Measurements from ENCODE around the gene PDLIM3.
A peak's percentile ranks its signal among the peaks of the same experiment; 100 is the strongest.
"Not testable (repeated sequence)": the region's sequence is repeated elsewhere in the genome, so short reads cannot be mapped to it uniquely, and the experiment has no call there.

PDLIM3 gene

DNA sequence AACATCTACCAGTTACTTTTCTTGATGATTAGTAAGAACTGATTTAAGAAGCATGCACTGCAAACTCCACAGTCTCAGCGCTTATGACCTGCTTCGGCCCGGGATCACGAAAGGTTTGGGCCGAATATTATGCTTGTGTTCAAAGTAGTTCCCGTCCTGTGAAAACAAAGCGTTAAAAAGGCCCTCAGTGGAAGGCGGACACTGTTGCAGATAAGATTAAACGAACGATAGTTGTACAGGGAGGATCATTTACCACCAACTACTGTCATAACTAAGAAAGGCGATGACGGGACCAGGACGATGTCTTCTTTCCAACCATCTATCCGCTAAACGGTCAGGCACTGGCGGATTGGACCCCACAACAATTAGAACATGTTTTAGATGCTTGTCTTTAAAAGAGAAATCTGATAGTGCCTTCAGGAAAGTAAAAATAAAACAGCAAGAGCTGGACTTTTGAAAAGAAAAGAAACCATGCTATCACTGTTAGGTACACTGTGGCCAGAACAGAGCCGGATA, 21.1 kb downstream of the PDLIM3 start:
- H3K36me3 Mint-ChIP-seq = no peaks in the 10 kb centered on the region
- H3K27ac Mint-ChIP-seq = no peak overlapping the region
- no peak for ATAC-seq
- peaks cover 11% of the 10 kb centered on the region for H3K4me1 Mint-ChIP-seq
- no peak overlapping the region for H3K4me3 Mint-ChIP-seq
- peaks cover 34% of the 10 kb centered on the region for H3K27me3 Mint-ChIP-seq
- no peaks in the 10 kb centered on the region for H3K9me3 Mint-ChIP-seq

DNA sequence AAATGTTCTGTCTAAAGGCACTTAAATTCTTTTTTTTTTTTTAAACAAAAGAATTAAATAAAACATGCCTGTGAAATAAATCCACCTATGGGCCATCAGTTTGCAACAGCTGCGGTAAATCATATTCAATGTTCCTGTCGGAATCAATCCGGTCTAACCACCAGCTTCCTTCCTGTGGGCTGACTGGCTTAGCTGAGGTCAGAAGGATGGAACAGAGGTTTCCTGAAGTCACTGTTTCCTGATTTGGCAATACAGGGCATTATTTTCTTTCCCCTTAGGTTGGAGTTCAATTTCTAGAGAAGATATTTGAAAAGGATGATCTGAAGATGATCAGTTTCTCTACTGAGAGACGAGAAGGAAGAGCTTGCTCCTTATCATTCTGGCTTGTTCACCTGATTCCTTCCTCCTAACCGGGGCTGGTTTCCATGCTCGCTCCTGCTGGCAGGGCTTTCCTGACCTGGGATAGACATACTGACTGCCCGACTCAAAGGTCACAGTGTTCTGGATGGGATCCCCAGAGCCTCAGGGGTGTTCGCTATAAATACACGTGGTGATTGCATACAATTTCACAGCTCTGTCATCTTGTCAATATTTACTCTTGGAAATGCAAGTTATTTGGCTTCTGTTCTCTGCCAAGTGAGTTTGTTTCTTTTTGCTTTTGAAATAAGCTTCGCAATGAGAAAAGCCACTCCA, 21.7 kb downstream of the PDLIM3 start:
- H3K27me3 Mint-ChIP-seq = peaks cover 35% of the 10 kb centered on the region
- no peak for ATAC-seq
- peaks cover 11% of the 10 kb centered on the region for H3K4me1 Mint-ChIP-seq
- H3K9me3 Mint-ChIP-seq = no peaks in the 10 kb centered on the region
- no peak overlapping the region for H3K27ac Mint-ChIP-seq
- H3K36me3 Mint-ChIP-seq = no peaks in the 10 kb centered on the region
- no peak overlapping the region for H3K4me3 Mint-ChIP-seq

DNA sequence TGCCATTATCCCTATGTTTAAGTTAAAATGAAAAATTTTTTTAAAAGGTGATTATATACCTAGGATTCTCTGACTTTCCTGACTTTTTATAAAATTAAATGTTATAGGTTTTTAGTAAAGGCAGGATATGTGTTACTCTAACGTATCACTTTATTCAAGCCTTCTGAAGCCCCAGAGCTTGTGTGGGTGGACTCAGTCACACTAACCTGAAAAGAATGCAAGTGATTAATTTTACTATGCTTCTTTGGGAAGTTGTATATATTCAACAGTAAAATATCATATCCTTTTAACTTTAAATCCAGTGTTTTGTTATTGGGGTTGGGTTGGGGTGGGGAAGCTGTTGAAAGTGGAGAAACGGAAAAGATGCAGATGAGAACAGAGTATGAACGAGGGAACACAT, 22.8 kb downstream of the PDLIM3 start:
- Mint-ChIP-seq H3K9me3 (no peaks in the 10 kb centered on the region), H3K4me3 (no peak overlapping the region), H3K27ac (no peak overlapping the region), H3K27me3 (peaks cover 42% of the 10 kb centered on the region), H3K4me1 (peaks cover 11% of the 10 kb centered on the region), H3K36me3 (no peaks in the 10 kb centered on the region)
- no peak for ATAC-seq

DNA sequence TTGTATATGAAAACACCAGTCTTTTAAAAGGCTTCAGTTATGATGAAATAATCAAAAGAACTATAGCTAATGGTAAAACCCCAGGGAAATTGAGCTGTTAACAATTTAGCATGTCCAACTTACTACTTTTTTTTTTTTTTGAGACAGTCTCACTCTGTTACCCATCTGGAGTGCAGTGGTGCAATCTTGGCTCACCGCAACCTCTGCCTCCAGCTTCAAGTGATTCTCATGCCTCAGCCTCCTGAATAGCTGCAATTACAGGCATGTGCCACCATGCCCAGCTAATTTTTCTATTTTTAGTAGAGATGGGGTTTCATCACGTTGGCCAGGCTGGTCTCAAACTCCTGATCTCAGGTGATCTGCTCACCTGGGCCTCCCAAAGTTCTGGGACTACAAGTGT, 24.1 kb downstream of the PDLIM3 start:
- H3K36me3 Mint-ChIP-seq, H3K9me3 Mint-ChIP-seq, H3K4me3 Mint-ChIP-seq, ATAC-seq, H3K27ac Mint-ChIP-seq: not testable (repeated sequence)
- H3K4me1 Mint-ChIP-seq = peaks cover 11% of the 10 kb centered on the region
- H3K27me3 Mint-ChIP-seq = peaks cover 47% of the 10 kb centered on the region

DNA sequence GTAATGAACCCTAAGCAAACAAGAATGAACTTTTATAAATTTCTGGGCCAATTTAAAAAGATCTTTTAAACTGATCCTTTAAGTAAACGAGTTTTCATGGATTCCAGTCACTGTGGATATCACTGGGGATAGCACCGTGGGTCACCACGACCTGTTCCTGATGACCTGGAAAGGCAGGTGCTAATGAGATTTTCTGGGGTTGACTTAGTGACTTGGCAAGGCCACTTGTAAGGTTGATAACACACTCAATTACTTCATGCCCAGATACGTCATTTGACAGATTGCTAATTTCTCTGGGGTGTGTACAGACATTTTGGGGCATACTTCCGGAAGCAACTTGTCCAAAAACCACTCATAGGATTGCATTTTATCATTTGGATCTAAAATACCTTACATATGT, 24.5 kb downstream of the PDLIM3 start:
- Mint-ChIP-seq H3K4me3 (no peak overlapping the region), H3K27me3 (peaks cover 52% of the 10 kb centered on the region), H3K27ac (no peak overlapping the region), H3K36me3 (no peaks in the 10 kb centered on the region), H3K4me1 (peaks cover 11% of the 10 kb centered on the region), H3K9me3 (no peaks in the 10 kb centered on the region)
- ATAC-seq = no peak

DNA sequence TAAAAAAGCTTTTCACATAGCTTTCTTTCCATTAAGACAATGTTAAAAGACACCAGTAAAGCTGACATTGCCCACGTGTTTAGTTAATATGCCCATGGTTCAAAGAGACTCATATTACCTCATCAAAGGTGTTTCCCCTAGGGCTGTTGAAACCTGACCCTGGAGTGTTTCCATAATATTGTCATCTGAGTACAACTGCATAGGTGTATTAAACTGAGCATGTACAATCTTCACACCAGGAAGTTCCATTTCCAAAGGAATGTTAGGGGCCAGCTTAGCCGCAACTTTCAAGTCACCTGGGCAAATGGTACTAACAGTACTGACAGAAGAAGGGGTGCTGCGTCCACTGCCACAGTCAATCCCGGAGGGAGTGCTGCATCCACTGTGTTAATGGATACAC, 27.1 kb downstream of the PDLIM3 start:
- Mint-ChIP-seq H3K27ac (no peak overlapping the region), H3K4me1 (peaks cover 3% of the 10 kb centered on the region), H3K27me3 (peaks cover 57% of the 10 kb centered on the region), H3K9me3 (no peaks in the 10 kb centered on the region), H3K36me3 (no peaks in the 10 kb centered on the region), H3K4me3 (no peak overlapping the region)
- no peak for ATAC-seq

DNA sequence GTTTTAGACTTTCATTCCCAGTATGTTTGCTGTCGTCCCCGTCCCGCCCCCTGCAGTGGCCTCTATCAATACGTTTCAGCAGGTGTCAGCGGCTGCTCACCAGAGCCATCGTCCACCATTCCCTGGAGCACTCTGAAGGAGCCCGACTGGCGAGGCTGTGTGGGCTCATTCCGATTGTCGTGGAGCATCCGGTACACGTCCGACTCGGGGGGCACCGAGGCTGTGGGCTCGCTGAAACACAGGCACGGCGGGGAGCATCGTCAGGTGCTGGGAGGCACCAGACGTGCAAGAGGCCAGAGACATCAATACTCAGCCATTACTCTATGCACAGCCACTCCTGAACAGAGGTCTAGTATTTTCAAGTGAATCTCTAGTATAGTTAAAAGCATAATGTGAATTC, 28.9 kb downstream of the PDLIM3 start:
- ATAC-seq = no peak
- H3K27ac Mint-ChIP-seq = no peak overlapping the region

DNA sequence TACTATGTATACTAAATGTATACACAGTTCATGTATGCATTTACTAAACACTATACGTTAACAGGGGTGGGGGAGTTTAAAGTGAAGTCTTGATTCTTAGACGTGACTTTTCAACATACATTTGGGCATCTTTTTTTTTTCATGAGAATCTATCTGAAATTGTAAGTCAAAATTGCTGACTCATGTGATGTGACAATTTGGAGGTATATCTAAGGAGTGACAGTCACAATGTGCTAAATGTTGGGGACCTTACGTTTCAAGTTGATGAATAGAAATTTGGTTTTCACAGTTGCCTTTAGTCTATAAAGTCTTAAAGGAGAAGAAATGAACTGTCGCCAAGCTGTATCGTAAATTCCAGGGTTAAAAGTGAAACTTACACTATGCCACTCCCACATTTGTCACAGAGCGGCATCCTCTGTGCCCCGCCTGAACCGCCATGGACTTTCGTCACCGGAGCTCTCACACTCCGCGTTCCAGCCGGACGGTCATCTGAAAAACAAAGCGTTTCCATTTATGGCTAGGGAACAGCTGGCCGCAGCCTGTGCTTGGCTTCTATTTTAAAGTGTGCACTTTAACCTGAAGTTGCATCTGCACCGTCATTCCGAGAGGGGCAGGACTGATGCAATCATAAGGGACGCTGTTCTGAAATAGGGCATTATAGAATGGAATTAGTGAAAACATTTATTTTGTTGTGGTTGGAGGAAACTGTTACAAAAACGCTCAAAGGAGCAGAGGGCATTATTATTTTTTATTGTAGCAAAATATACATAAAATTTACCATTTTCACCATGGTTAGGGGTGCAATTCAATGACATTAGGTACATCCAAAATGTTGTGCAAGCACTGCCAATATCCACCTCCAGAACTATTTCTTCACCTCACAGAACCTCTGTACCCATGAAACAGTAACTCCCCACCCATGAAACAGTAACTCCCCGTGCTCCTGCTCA, 30.9 kb downstream of the PDLIM3 start:
- no peak overlapping the region for H3K4me3 Mint-ChIP-seq
- H3K4me1 Mint-ChIP-seq = no peaks in the 10 kb centered on the region
- peaks cover 9% of the 10 kb centered on the region for H3K9me3 Mint-ChIP-seq
- peaks cover 63% of the 10 kb centered on the region for H3K27me3 Mint-ChIP-seq
- ATAC-seq = no peak
- peaks cover 7% of the 10 kb centered on the region for H3K36me3 Mint-ChIP-seq
- H3K27ac Mint-ChIP-seq = no peak overlapping the region

More for the DNA sequence above, 28.9 kb downstream of the PDLIM3 start:
- Mint-ChIP-seq H3K36me3 (no peaks in the 10 kb centered on the region), H3K4me1 (no peaks in the 10 kb centered on the region), H3K27me3 (peaks cover 51% of the 10 kb centered on the region), H3K4me3 (no peak overlapping the region), H3K9me3 (no peaks in the 10 kb centered on the region)

DNA sequence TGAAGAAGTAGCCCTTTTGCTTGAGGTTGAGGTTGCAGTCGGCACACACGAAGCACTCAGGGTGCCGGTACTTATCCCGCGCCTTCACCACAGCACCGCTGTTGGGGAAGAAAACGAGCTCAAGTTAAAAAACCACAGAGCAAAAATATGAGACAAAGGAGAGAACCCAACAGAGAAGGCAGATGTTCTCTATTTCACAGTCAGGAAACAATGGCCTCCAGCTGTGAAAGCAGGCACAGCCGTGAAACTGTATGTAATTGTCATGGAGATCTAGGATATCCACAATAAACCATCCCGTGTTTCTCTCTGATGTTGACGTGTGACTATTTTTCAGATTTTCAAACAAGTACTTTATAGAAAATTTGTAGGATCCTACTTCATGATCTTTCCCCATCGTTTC, 32.9 kb downstream of the PDLIM3 start:
- no peak overlapping the region for H3K4me3 Mint-ChIP-seq
- no peak for ATAC-seq
- no peaks in the 10 kb centered on the region for H3K4me1 Mint-ChIP-seq
- H3K9me3 Mint-ChIP-seq = peaks cover 9% of the 10 kb centered on the region
- peaks cover 55% of the 10 kb centered on the region for H3K27me3 Mint-ChIP-seq
- no peak overlapping the region for H3K27ac Mint-ChIP-seq
- peaks cover 7% of the 10 kb centered on the region for H3K36me3 Mint-ChIP-seq

DNA sequence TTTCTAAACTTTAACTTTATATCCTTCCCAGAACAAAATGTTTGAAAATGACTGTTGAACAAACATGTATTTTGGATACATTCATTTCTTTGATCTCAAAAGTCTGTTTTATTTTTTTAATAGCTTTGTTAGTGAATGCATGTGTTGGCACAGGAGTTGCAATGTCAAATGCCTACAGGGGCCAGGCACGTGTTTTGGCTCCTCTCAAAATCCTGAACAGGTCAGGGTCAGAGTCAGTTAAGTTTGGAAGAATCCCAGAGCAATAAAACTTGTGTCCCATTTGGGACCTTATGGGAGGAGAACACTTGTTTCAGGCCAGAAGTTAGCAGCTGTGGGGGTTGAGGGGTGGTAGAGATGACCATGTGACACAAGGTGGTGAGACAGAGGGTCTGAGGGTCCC, 34.7 kb downstream of the PDLIM3 start:
- H3K27me3 Mint-ChIP-seq = peaks cover 48% of the 10 kb centered on the region
- no peak overlapping the region for H3K4me3 Mint-ChIP-seq
- ATAC-seq = no peak
- H3K9me3 Mint-ChIP-seq = peaks cover 9% of the 10 kb centered on the region
- no peaks in the 10 kb centered on the region for H3K4me1 Mint-ChIP-seq
- H3K27ac Mint-ChIP-seq = no peak overlapping the region
- peaks cover 7% of the 10 kb centered on the region for H3K36me3 Mint-ChIP-seq

DNA sequence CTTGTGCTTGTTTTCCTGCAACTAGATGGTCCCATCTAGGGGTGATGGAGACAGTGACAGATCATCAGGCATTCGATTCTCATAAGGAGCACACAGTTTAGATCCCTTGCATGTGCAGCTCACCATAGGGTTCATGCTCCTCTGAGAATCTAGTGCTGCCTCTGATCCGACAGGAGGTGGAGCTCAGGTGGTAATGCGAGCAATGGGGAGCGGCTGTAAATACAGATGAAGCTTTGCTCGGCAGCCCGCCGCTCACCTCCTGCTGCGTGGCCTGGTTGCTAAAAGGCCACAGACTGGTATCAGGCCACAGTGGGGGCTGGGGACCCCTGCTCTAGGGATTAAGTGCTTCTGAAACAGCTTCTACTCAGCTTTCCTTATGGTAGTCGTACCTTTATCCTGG, 35.3 kb downstream of the PDLIM3 start:
- Mint-ChIP-seq H3K4me3 (no peak overlapping the region), H3K27ac (no peak overlapping the region), H3K27me3 (peaks cover 45% of the 10 kb centered on the region), H3K9me3 (peaks cover 9% of the 10 kb centered on the region), H3K36me3 (peaks cover 7% of the 10 kb centered on the region), H3K4me1 (no peaks in the 10 kb centered on the region)
- ATAC-seq = no peak

DNA sequence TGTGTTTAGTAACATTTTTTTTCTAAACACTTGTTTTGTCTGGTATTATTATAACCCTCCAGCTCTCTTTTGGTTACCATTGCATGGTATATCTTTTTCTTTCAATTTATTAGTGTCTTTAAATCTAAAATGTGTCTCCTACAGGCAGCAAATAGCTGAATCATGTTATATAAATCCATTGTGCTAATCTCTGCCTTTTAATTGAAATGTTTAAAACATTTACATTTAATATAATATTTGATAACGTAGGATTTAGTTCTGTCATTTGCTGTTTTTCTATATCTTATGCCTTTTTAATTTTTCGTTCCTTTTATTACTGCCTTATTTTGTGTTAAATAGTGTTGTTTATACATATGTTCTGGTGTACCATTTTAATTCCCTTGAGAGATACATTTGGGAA, 46.7 kb downstream of the PDLIM3 start:
- no peak for ATAC-seq
- Mint-ChIP-seq H3K27me3 (peaks cover 42% of the 10 kb centered on the region), H3K9me3 (peaks cover 16% of the 10 kb centered on the region), H3K36me3 (peaks cover 12% of the 10 kb centered on the region), H3K4me3 (no peak overlapping the region), H3K27ac (no peak overlapping the region), H3K4me1 (no peaks in the 10 kb centered on the region)

DNA sequence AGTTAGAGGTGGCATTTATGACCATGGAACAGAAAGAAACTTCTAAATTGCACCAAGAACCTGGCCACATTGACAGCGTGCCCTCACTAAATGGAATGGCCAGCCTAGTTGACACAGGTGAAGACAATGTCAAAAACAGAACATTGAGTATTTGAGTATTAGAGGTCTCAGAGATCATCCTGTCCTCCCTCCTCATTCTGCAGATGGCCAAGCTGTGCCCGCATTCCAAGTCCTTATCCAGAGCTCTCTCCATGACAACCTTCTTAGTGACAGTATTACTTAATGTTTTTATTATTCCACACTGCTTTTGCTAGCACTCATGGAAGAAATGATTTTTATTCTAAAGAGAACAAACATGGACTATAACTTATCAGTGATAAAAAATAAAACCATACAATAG, 53.9 kb downstream of the PDLIM3 start:
- Mint-ChIP-seq H3K36me3 (no peaks in the 10 kb centered on the region), H3K9me3 (no peaks in the 10 kb centered on the region), H3K4me3 (no peak overlapping the region), H3K27ac (no peak overlapping the region), H3K4me1 (peaks cover 10% of the 10 kb centered on the region), H3K27me3 (peaks cover 54% of the 10 kb centered on the region)
- ATAC-seq = no peak

DNA sequence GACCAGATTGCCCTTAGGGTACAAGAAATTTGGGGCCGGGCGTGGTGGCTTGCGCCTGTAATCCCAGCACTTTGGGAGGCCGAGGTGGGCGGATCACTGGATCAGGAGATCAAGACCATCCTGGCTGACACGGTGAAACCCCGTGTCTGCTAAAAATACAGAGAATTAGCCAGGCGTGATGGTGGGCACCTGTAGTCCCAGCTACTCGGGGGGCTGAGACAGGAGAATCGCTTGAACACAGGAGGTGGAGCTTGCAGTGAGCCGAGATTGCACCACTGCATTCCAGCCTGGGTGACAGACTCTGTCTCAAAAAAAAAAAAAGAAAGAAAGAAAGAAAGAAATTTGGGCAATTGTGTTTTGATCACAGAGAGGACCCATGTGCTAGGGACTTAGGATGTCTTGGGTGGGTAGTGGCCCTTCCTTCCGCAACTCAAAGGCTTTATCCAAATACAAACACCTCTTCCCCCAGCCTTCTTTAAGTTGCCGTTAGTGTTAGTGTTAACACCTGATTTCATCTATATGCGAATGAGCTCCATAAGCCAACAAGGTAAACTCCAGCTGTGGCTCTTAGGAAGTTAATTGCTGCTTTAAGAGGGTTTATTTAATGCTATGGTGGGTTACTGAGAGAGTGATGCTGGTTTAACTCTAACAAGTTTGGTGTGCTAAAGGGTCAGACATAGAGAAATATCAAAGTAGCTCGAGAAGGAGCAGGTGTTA, 55.1 kb downstream of the PDLIM3 start:
- no peaks in the 10 kb centered on the region for H3K36me3 Mint-ChIP-seq
- no peak overlapping the region for H3K27ac Mint-ChIP-seq
- peaks cover 47% of the 10 kb centered on the region for H3K27me3 Mint-ChIP-seq
- ATAC-seq = no peak
- H3K4me3 Mint-ChIP-seq = no peak overlapping the region
- no peaks in the 10 kb centered on the region for H3K9me3 Mint-ChIP-seq
- peaks cover 10% of the 10 kb centered on the region for H3K4me1 Mint-ChIP-seq

DNA sequence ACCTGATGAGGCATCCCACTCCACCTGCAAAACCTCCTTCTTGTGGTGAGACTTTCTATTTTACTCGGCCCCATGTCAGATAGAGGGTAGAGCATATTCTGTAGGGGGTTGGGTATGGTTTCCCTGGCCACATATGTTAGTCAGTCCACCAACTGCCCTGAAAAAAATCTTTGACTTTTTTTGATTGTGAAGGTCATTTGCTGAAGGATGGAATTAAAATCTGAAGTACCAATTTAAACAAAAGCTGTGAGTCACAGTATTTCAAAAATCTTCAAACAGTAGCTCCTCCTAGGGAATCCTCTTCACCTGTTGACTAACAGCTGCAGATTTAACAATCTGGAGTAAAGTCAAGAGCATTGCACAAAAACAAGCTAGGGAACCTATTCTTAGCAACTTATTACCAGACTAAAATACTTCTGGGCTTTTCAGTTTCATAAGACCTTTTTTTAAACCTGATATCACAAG, 55.8 kb downstream of the PDLIM3 start:
- Mint-ChIP-seq H3K4me1 (peaks cover 10% of the 10 kb centered on the region), H3K4me3 (no peak overlapping the region), H3K36me3 (no peaks in the 10 kb centered on the region), H3K27ac (no peak overlapping the region), H3K27me3 (peaks cover 47% of the 10 kb centered on the region), H3K9me3 (no peaks in the 10 kb centered on the region)
- peak; percentile 75 for ATAC-seq

All from stimulated activated memory B cell treated with anti-CD40 and anti-IgM and Interleukin-4, amounts not matched to agents 10 μg/mL and 1 μg/mL and 100 μg/mL, for 72 hours (primary cell).